Endodermal cell (in vitro differentiated cells): ENCODE results near the gene RANBP3L. TPM values are rescaled to one million over a fixed set of nuclear protein-coding genes. Genes with fewer than 3 reads are reported as not detected.

Experiments
- DNase-seq: peaks from one replicate; pipeline ENCODE4 v3.0.0-alpha.2; 2017
- H3K27ac ChIP-seq: 2 replicates; pipeline ENCODE4 v1.5.1; 2013; ENCODE audit warnings: mild to moderate bottlenecking, low read depth, low read length, moderate library complexity
- H3K27me3 ChIP-seq: 2 replicates; pipeline ENCODE4 v1.6.1; 2013; ENCODE audit warnings: mild to moderate bottlenecking, low read length, moderate library complexity; ENCODE audit not compliant: insufficient read depth, control insufficient read depth, poor library complexity, severe bottlenecking
- H3K36me3 ChIP-seq: 2 replicates; pipeline ENCODE4 v1.7.0; 2013; ENCODE audit warnings: mild to moderate bottlenecking, low read length, moderate library complexity; ENCODE audit not compliant: control insufficient read depth, insufficient read depth
- H3K4me1 ChIP-seq: one replicate; pipeline ENCODE4 v1.7.0; 2013; ENCODE audit warnings: low read length; ENCODE audit not compliant: control insufficient read depth, insufficient read depth
- H3K4me3 ChIP-seq: 2 replicates; pipeline ENCODE4 v1.5.1; 2013; ENCODE audit warnings: mild to moderate bottlenecking, low read length, moderate library complexity
- H3K9ac ChIP-seq: 2 replicates; pipeline ENCODE4 v1.6.1; 2013; ENCODE audit warnings: mild to moderate bottlenecking, low read length, moderate library complexity; ENCODE audit not compliant: poor library complexity, severe bottlenecking; ENCODE audit errors: extremely low read depth
- H3K9me3 ChIP-seq: 2 replicates; pipeline ENCODE4 v1.6.1; 2013; ENCODE audit warnings: mild to moderate bottlenecking, low read length, moderate library complexity; ENCODE audit not compliant: control insufficient read depth
- H3K27ac Mint-ChIP-seq: 2 replicates; pipeline ENCODE4 v1.8.0; 2020; ENCODE audit warnings: mixed read lengths
- H3K27me3 Mint-ChIP-seq: 2 replicates; pipeline ENCODE4 v1.8.0; 2021; ENCODE audit warnings: mild to moderate bottlenecking, mixed read lengths; ENCODE audit not compliant: insufficient read depth
- H3K36me3 Mint-ChIP-seq: 2 replicates; pipeline ENCODE4 v1.8.0; 2020; ENCODE audit warnings: low read depth, mixed read lengths
- H3K4me1 Mint-ChIP-seq: 2 replicates; pipeline ENCODE4 v1.8.0; 2020; ENCODE audit warnings: mixed read lengths
- H3K4me3 Mint-ChIP-seq: 2 replicates; pipeline ENCODE4 v1.8.0; 2020; ENCODE audit warnings: mild to moderate bottlenecking, moderate library complexity, mixed read lengths
- H3K9me3 Mint-ChIP-seq: 2 replicates; pipeline ENCODE4 v1.8.0; 2020; ENCODE audit warnings: mild to moderate bottlenecking, mixed read lengths
- WGBS, 2 experiments: methylation state at CpG; one replicate each; pipeline versions ENCODE4 v1.1.5 to v1.1.7; 2013; ENCODE audit warnings: missing lambda C conversion rate in 2 of 2, mixed read lengths in 1 of 2; ENCODE audit not compliant: insufficient coverage in 1 of 2, insufficient read length in 1 of 2; 5-methylcytosine and 5-hydroxymethylcytosine counted together
- total RNA-seq, 2 donors: library from RNA; stranded (reverse); fragmentation: NEBNext Ultra II Directional in 1 of 2; extraction: Animal tissue kit (Norgen Biotek cat#: 25700) in 1 of 2; gene quantifications; 2 replicates in 1 of 2; 3 replicates in 1 of 2; pipeline ENCODE4 v1.2.1, GENCODE V29; 2021
- TF ChIP-seq, protein P1 (sequence below): fragments of 200-600 bp; sonication (generic); conservative IDR thresholded peaks from 2 replicates; pipeline ENCODE4 v1.5.0; 2021; ENCODE audit warnings: antibody characterized with exemption, mild to moderate bottlenecking

Gene RANBP3L
- total RNA-seq, 2 donors from 2014 or later, result not detected

DNA sequence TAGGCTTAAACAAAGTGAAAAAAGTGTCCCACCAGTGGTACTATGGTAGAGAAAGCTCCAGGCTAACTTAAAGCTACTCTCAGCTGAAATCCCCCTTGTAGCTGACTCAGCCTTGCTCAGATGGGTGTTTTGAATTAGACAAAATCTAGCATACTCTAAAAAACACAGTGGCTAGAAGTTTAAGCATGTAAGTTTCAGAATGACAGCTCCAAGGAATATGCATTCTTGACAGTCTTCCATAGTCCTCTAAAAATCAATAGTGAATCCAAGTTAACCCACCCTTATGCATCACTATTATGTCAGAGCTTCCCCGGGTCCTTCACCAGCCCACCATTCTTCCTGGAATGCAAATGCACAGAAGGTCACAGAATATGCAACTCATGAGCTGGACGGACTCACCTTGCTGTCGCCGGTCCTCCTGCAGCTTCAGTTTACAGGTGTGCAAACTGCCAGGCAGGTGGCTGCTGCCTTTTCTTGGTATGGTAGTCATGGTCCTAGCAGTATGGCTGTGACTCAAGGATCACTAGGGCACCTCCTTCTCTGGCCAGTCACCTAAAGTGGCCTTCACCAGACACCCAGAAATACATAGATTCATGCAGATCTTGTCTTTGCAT lies 668 bp downstream of the RANBP3L start:
- TF ChIP-seq, protein P1, sequence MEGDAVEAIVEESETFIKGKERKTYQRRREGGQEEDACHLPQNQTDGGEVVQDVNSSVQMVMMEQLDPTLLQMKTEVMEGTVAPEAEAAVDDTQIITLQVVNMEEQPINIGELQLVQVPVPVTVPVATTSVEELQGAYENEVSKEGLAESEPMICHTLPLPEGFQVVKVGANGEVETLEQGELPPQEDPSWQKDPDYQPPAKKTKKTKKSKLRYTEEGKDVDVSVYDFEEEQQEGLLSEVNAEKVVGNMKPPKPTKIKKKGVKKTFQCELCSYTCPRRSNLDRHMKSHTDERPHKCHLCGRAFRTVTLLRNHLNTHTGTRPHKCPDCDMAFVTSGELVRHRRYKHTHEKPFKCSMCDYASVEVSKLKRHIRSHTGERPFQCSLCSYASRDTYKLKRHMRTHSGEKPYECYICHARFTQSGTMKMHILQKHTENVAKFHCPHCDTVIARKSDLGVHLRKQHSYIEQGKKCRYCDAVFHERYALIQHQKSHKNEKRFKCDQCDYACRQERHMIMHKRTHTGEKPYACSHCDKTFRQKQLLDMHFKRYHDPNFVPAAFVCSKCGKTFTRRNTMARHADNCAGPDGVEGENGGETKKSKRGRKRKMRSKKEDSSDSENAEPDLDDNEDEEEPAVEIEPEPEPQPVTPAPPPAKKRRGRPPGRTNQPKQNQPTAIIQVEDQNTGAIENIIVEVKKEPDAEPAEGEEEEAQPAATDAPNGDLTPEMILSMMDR, result no peak
- no peak overlapping the region for H3K4me3 Mint-ChIP-seq

DNA sequence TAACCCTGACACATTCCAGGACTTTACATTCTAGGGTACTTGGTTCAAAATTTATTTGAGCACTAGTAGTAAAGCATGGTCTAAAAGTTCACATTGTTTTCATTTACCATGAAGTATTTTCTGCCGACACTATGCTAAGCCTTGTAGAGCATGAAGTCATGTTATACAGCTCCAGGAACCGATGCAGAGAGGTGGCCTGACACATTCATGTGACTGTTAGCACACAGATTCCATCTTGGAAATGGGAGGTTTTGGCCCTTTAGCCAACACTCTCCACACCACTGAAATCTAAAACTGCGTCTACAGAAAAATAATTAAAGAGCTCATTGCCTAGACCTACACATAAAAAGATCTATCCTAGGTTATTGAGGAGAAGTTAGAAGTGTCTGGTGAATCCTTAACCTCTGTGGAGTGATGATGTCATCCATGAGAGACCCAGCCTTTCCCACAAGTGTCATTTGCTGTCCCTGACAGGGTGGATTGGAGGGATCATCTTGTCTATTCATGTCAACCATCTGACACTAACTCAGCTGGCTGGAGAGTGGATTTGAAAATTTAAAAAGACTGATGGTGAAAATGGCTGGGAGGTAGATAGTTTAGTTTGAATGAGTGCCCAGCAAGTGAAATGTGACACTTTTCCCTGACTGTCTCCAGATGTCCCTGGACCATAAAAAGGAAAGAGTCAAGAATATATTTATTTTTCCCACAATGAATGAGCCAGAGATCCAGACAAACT lies 1.3 kb downstream of the RANBP3L start:
- Mint-ChIP-seq H3K36me3 (no peaks in the 10 kb centered on the region), H3K4me3 (no peak overlapping the region), H3K27me3 (peaks cover 2% of the 10 kb centered on the region), H3K27ac (no peak overlapping the region), H3K9me3 (no peaks in the 10 kb centered on the region), H3K4me1 (no peaks in the 10 kb centered on the region)
- no peak overlapping the region for H3K4me3 ChIP-seq
- WGBS, 2 experiments, result 93 to 100% methylated on average over 1 to 2 of the region's 3 CpGs
- H3K27ac ChIP-seq, result no peak overlapping the region
- TF ChIP-seq, protein P1, result no peak
- H3K27me3 ChIP-seq, result no peaks in the 10 kb centered on the region
- no peak for DNase-seq
- no peaks in the 10 kb centered on the region for H3K9me3 ChIP-seq
- H3K9ac ChIP-seq, result no peak overlapping the region
- H3K36me3 ChIP-seq, result no peaks in the 10 kb centered on the region
- no peaks in the 10 kb centered on the region for H3K4me1 ChIP-seq

More for the DNA sequence above, 668 bp downstream of the RANBP3L start:
- Histone ChIP-seq H3K4me1 (no peaks in the 10 kb centered on the region), H3K27ac (no peak overlapping the region), H3K36me3 (no peaks in the 10 kb centered on the region), H3K9me3 (no peaks in the 10 kb centered on the region), H3K9ac (no peak overlapping the region), H3K4me3 (no peak overlapping the region), H3K27me3 (no peaks in the 10 kb centered on the region)
- Mint-ChIP-seq H3K27ac (no peak overlapping the region), H3K27me3 (peaks cover 2% of the 10 kb centered on the region), H3K36me3 (no peaks in the 10 kb centered on the region), H3K9me3 (no peaks in the 10 kb centered on the region), H3K4me1 (no peaks in the 10 kb centered on the region)
- no peak for DNase-seq
- whole genome bisulfite sequencing, 2 experiments, result 87 to 88% methylated on average over 4 of the region's 4 CpGs

DNA sequence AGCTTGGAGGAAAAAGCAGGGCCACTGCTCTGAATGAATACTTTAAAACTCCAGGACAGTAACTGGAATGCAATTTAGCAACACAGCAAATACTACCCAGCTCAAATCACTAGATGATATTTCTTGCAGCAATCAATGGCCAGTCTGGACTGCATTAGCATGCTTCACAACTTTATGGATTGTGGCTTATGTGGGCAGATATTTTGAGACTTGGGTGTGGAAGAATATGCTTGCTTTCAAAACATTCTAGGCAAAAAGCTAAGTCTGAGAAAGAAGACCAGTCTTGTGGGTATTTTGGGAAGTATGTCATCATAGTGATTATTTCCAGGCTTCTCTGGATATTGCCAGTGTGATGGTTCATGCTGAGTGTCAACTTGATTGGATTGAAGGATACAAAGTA lies 3.1 kb downstream of the RANBP3L start:
- H3K27ac ChIP-seq, result no peak overlapping the region
- Mint-ChIP-seq H3K4me1 (no peaks in the 10 kb centered on the region), H3K4me3 (no peak overlapping the region)

More for the DNA sequence above, 3.1 kb downstream of the RANBP3L start:
- Histone ChIP-seq H3K4me3 (no peak overlapping the region), H3K36me3 (no peaks in the 10 kb centered on the region), H3K9ac (no peak overlapping the region), H3K4me1 (no peaks in the 10 kb centered on the region), H3K27me3 (no peaks in the 10 kb centered on the region), H3K9me3 (no peaks in the 10 kb centered on the region)
- Mint-ChIP-seq H3K27ac (no peak overlapping the region), H3K27me3 (peaks cover 2% of the 10 kb centered on the region), H3K9me3 (no peaks in the 10 kb centered on the region), H3K36me3 (no peaks in the 10 kb centered on the region)
- TF ChIP-seq, protein P1, result no peak
- no peak for DNase-seq
